Right lobe of liver (tissue), 4 donors: ENCODE data around the gene ACSF2.

Experiments
- CTCF ChIP-seq, 4 donors: fragments of 200-600 bp in 3 of 4; fragments of 450-650 bp in 1 of 4; IDR thresholded peaks; one replicate each; pipeline versions ENCODE4 v1.5.1 to v1.8.0; 2016 to 2022; ENCODE audit warnings: antibody characterized with exemption in 4 of 4, mild to moderate bottlenecking in 2 of 4
- POLR2A ChIP-seq: fragments of 450-650 bp; IDR thresholded peaks from one replicate; pipeline ENCODE4 v1.6.1; 2017; ENCODE audit warnings: antibody characterized with exemption, mild to moderate bottlenecking
- donor health status: DM: no; HTN: no; CAD: no.
- donor health status: DM: no; HTN: no; CAD: no.
- donor health status: DM: no; HTN: yes; CAD: no.

DNA sequence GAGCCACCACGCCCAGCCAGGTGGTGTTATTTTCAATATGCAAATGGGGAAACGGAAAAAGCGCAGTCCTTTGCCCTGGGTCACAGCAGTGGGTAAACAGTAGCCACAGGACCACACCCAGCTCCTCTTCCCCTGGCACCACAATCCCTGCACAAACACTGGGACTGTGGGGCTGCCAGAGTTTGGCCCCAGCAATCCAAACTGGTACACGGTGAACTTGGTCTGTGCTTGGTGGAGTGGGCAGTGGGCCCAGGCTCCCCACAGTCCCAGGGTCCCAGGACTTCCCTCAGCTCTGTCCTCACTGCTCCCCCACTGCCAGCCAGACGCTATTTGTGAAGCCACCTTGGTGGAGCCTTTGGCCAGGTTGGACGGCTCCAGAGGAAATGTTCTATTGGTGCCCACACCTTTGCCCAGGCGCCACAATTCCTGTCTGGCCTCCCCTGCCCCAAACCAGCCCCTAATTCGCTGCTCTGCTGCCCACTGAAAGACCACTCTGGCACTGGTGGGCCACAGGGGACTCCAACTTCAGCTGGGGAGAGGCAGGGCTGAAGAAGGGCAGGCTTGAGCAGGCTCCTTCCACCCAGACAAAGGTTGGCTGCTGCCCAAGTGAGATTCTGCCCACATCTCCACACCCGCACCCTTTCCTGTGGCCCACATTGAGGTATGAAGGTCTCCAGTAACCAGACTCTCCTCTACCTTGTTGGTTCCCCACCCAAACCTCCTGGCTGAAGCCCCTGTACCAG is 40.5 kb downstream of the ACSF2 start:
- TF ChIP-seq CTCF (IDR thresholded peaks at IDR 0.05), result no peak
- TF ChIP-seq POLR2A, result no peak
